ENCODE measurements around the gene NAT14.

DNA sequence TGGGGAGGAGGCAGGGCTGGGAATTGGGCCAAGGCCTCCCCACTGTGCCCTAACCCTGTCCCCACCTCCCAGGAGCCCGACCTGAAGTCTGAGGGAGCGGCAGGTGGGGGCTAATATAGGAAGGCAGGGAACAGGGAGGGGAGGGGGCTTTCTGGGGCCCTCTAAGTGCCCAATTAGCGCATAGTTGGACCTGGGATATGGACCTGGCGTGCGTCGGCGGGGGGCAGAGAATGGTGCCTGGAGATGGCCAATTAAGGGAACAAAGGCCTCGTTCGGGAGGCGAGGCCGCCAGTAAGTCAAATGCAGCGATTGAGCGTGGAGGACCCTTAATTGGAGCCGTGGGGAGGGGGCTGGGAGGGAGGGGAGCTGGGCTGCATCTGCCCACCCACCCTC lies 20.3 kb upstream of the NAT14 start, which contains the start of gene C19orf85:
- no peak for TF ChIP-seq POLR2A (IDR thresholded peaks at IDR 0.05; ENCODE audit: low read depth, low read length)
- no peak for TF ChIP-seq POLR2AphosphoS5 (IDR thresholded peaks at IDR 0.05; ENCODE audit: low read depth, low read length)

All from GM12892 (cell line).